ENCODE data around the gene SPNS3.
A peak's percentile ranks its signal among the peaks of the same experiment; 100 is the strongest.

Gene SPNS3

GRCh38 chr17:4516735-4517134 lies 83.0 kb downstream of the SPNS3 start:
- H2BK5ac ChIP-seq (ENCODE audit: low read depth, low read length, poor library complexity): no peak overlapping the region
- H2BK120ac ChIP-seq (ENCODE audit: insufficient read depth, low read length, poor library complexity): no peak overlapping the region
- no peak overlapping the region for H2BK12ac ChIP-seq (ENCODE audit: low read length)
- no peak overlapping the region for H2AFZ ChIP-seq (ENCODE audit: insufficient read depth, low read length, poor library complexity)
- no peak overlapping the region for H3K4me2 ChIP-seq (ENCODE audit: low read length)
- no peaks in the 10 kb centered on the region for H3K9me3 ChIP-seq (ENCODE audit: insufficient read depth, low read depth, low read length)
- peaks cover 34% of the 10 kb centered on the region for H3K79me1 ChIP-seq (ENCODE audit: low read length)
- WGBS (ENCODE audit: extremely low coverage, insufficient coverage, insufficient read length): no CpG with 5 or more reads among the region's 11 CpGs
- no peak overlapping the region for H3K14ac ChIP-seq (ENCODE audit: low read length)
- no peak for DNase-seq
- no peak overlapping the region for H3K9ac ChIP-seq (ENCODE audit: low read length)
- H4K91ac ChIP-seq (ENCODE audit: low read depth, low read length): no peak overlapping the region
- H3K4me1 ChIP-seq (ENCODE audit: control insufficient read depth in 1 of 2, insufficient read depth in 2 of 2, low read length in 2 of 2): peaks cover 39 to 40% of the 10 kb centered on the region in 2 experiments
- H3K4me3 ChIP-seq (ENCODE audit: low read depth, low read length): no peak overlapping the region
- no peaks in the 10 kb centered on the region for H3K27me3 ChIP-seq (ENCODE audit: insufficient read depth, low read length)
- H3K18ac ChIP-seq (ENCODE audit: low read length): no peak overlapping the region
- no peak overlapping the region for H3K23ac ChIP-seq (ENCODE audit: low read length)
- H3K36me3 ChIP-seq (ENCODE audit: control insufficient read depth in 1 of 2, insufficient read depth in 2 of 2, low read length in 2 of 2): peaks cover 41 to 48% of the 10 kb centered on the region in 2 experiments
- no peak overlapping the region for H3K27ac ChIP-seq (ENCODE audit: low read depth, low read length)
- peaks cover 27% of the 10 kb centered on the region for H3K79me2 ChIP-seq (ENCODE audit: control insufficient read depth, insufficient read depth, low read length, poor library complexity)
- H3K4ac ChIP-seq (ENCODE audit: low read depth, low read length): no peak overlapping the region
- H4K8ac ChIP-seq (ENCODE audit: low read depth, low read length): no peak overlapping the region
- H2AK5ac ChIP-seq (ENCODE audit: low read length): no peak overlapping the region
- no peak overlapping the region for H4K12ac ChIP-seq (ENCODE audit: low read depth, low read length)

GRCh38 chr17:4518901-4519300 lies 85.2 kb downstream of the SPNS3 start:
- WGBS (ENCODE audit: extremely low coverage, insufficient coverage, insufficient read length): no CpG with 5 or more reads among the region's 10 CpGs
- H3K4me3 ChIP-seq (ENCODE audit: low read depth, low read length): no peak overlapping the region

GRCh38 chr17:4519361-4519788 lies 85.6 kb downstream of the SPNS3 start:
- Histone ChIP-seq H3K4me2 (ENCODE audit: low read length) (no peak overlapping the region), H2AFZ (ENCODE audit: insufficient read depth, low read length, poor library complexity) (no peak overlapping the region), H2BK12ac (ENCODE audit: low read length) (peak overlapping the region; percentile 39), H3K14ac (ENCODE audit: low read length) (no peak overlapping the region), H3K4ac (ENCODE audit: low read depth, low read length) (peak overlapping the region; percentile 22), H3K18ac (ENCODE audit: low read length) (no peak overlapping the region), H2BK120ac (ENCODE audit: insufficient read depth, low read length, poor library complexity) (no peak overlapping the region), H4K8ac (ENCODE audit: low read depth, low read length) (peak overlapping the region; percentile 2), H2AK5ac (ENCODE audit: low read length) (peak overlapping the region; percentile 50), H3K4me1 (ENCODE audit: control insufficient read depth in 1 of 2, insufficient read depth in 2 of 2, low read length in 2 of 2) (peaks cover 13 to 14% of the 10 kb centered on the region in 2 experiments), H4K91ac (ENCODE audit: low read depth, low read length) (peak overlapping the region; percentile 42), H4K12ac (ENCODE audit: low read depth, low read length) (no peak overlapping the region), H3K9ac (ENCODE audit: low read length) (no peak overlapping the region), H3K27me3 (ENCODE audit: insufficient read depth, low read length) (no peaks in the 10 kb centered on the region), H3K23ac (ENCODE audit: low read length) (no peak overlapping the region), H3K79me1 (ENCODE audit: low read length) (peaks cover 15% of the 10 kb centered on the region), H3K36me3 (ENCODE audit: control insufficient read depth in 1 of 2, insufficient read depth in 2 of 2, low read length in 2 of 2) (peaks cover 61 to 65% of the 10 kb centered on the region in 2 experiments), H3K9me3 (ENCODE audit: insufficient read depth, low read depth, low read length) (no peaks in the 10 kb centered on the region), H3K27ac (ENCODE audit: low read depth, low read length) (no peak overlapping the region), H3K4me3 (ENCODE audit: low read depth, low read length) (no peak overlapping the region), H3K79me2 (ENCODE audit: control insufficient read depth, insufficient read depth, low read length, poor library complexity) (peaks cover 13% of the 10 kb centered on the region), H2BK5ac (ENCODE audit: low read depth, low read length, poor library complexity) (no peak overlapping the region)
- DNase-seq: no peak
- WGBS (ENCODE audit: extremely low coverage, insufficient coverage, insufficient read length): no CpG with 5 or more reads among the region's 14 CpGs

More at GRCh38 chr17:4518901-4519300, 85.2 kb downstream of the SPNS3 start:
- no peak overlapping the region for H2BK5ac ChIP-seq (ENCODE audit: low read depth, low read length, poor library complexity)
- no peak overlapping the region for H2AFZ ChIP-seq (ENCODE audit: insufficient read depth, low read length, poor library complexity)
- no peak overlapping the region for H3K14ac ChIP-seq (ENCODE audit: low read length)
- no peaks in the 10 kb centered on the region for H3K9me3 ChIP-seq (ENCODE audit: insufficient read depth, low read depth, low read length)
- no peak overlapping the region for H3K4me2 ChIP-seq (ENCODE audit: low read length)
- no peak overlapping the region for H2BK12ac ChIP-seq (ENCODE audit: low read length)
- H3K4me1 ChIP-seq (ENCODE audit: control insufficient read depth in 1 of 2, insufficient read depth in 2 of 2, low read length in 2 of 2): peaks cover 18 to 19% of the 10 kb centered on the region in 2 experiments
- H3K79me1 ChIP-seq (ENCODE audit: low read length): peaks cover 18% of the 10 kb centered on the region
- peak overlapping the region; percentile 42 for H4K91ac ChIP-seq (ENCODE audit: low read depth, low read length)
- no peak overlapping the region for H4K12ac ChIP-seq (ENCODE audit: low read depth, low read length)
- H3K4ac ChIP-seq (ENCODE audit: low read depth, low read length): no peak overlapping the region
- H3K18ac ChIP-seq (ENCODE audit: low read length): no peak overlapping the region
- DNase-seq: no peak
- peaks cover 15% of the 10 kb centered on the region for H3K79me2 ChIP-seq (ENCODE audit: control insufficient read depth, insufficient read depth, low read length, poor library complexity)
- no peak overlapping the region for H4K8ac ChIP-seq (ENCODE audit: low read depth, low read length)
- H2BK120ac ChIP-seq (ENCODE audit: insufficient read depth, low read length, poor library complexity): no peak overlapping the region
- H3K27ac ChIP-seq (ENCODE audit: low read depth, low read length): no peak overlapping the region
- no peaks in the 10 kb centered on the region for H3K27me3 ChIP-seq (ENCODE audit: insufficient read depth, low read length)
- H2AK5ac ChIP-seq (ENCODE audit: low read length): no peak overlapping the region
- H3K9ac ChIP-seq (ENCODE audit: low read length): no peak overlapping the region
- H3K36me3 ChIP-seq (ENCODE audit: control insufficient read depth in 1 of 2, insufficient read depth in 2 of 2, low read length in 2 of 2): peaks cover 57 to 61% of the 10 kb centered on the region in 2 experiments
- H3K23ac ChIP-seq (ENCODE audit: low read length): no peak overlapping the region

- WGBS (ENCODE audit: extremely low coverage, insufficient coverage, insufficient read length): no CpG with 5 or more reads among the region's 19 CpGs
- Histone ChIP-seq H4K91ac (ENCODE audit: low read depth, low read length) (no peak overlapping the region), H2AFZ (ENCODE audit: insufficient read depth, low read length, poor library complexity) (no peak overlapping the region)
These were observed 86.5 kb downstream of the SPNS3 start for GRCh38 chr17:4520060-4520893.

More at GRCh38 chr17:4520060-4520893, 86.5 kb downstream of the SPNS3 start:
- no peak for DNase-seq
- peaks cover 6% of the 10 kb centered on the region for H3K79me1 ChIP-seq (ENCODE audit: low read length)
- no peak overlapping the region for H3K4ac ChIP-seq (ENCODE audit: low read depth, low read length)
- no peak overlapping the region for H3K4me2 ChIP-seq (ENCODE audit: low read length)
- H4K12ac ChIP-seq (ENCODE audit: low read depth, low read length): no peak overlapping the region
- H3K14ac ChIP-seq (ENCODE audit: low read length): no peak overlapping the region
- no peak overlapping the region for H2AK5ac ChIP-seq (ENCODE audit: low read length)
- no peak overlapping the region for H3K18ac ChIP-seq (ENCODE audit: low read length)
- H2BK5ac ChIP-seq (ENCODE audit: low read depth, low read length, poor library complexity): no peak overlapping the region
- no peak overlapping the region for H2BK120ac ChIP-seq (ENCODE audit: insufficient read depth, low read length, poor library complexity)
- H4K8ac ChIP-seq (ENCODE audit: low read depth, low read length): no peak overlapping the region
- H3K9me3 ChIP-seq (ENCODE audit: insufficient read depth, low read depth, low read length): no peaks in the 10 kb centered on the region
- no peak overlapping the region for H3K23ac ChIP-seq (ENCODE audit: low read length)
- no peaks in the 10 kb centered on the region for H3K27me3 ChIP-seq (ENCODE audit: insufficient read depth, low read length)
- H3K4me1 ChIP-seq (ENCODE audit: control insufficient read depth in 1 of 2, insufficient read depth in 2 of 2, low read length in 2 of 2): peaks cover 4 to 5% of the 10 kb centered on the region in 2 experiments
- peaks cover 8% of the 10 kb centered on the region for H3K79me2 ChIP-seq (ENCODE audit: control insufficient read depth, insufficient read depth, low read length, poor library complexity)
- no peak overlapping the region for H2BK12ac ChIP-seq (ENCODE audit: low read length)
- H3K9ac ChIP-seq (ENCODE audit: low read length): no peak overlapping the region
- no peak overlapping the region for H3K4me3 ChIP-seq (ENCODE audit: low read depth, low read length)
- H3K27ac ChIP-seq (ENCODE audit: low read depth, low read length): no peak overlapping the region
- H3K36me3 ChIP-seq (ENCODE audit: control insufficient read depth in 1 of 2, insufficient read depth in 2 of 2, low read length in 2 of 2): peaks cover 67 to 70% of the 10 kb centered on the region in 2 experiments

Data from trophoblast cell (in vitro differentiated cells and primary cell).